PFSK-1 (cell line): ENCODE measurements around the gene CENPP. TPM values are rescaled to one million over a fixed set of nuclear protein-coding genes. Genes with fewer than 3 reads are reported as not detected.

Experiments used
- FOXP2 ChIP-seq: optimal IDR thresholded peaks from 2 replicates; pipeline ENCODE3; 2011; ENCODE audit warnings: borderline replicate concordance, control low read depth, inconsistent platforms; ENCODE audit not compliant: insufficient read depth; ENCODE audit errors: extremely low read length, extremely low read depth
- POLR2AphosphoS5 ChIP-seq: IDR thresholded peaks from 2 replicates; pipeline ENCODE4 v1.6.1; 2012; ENCODE audit warnings: low read depth, mild to moderate bottlenecking, control low read depth, low read length, moderate library complexity
- SIN3A ChIP-seq: IDR thresholded peaks from 2 replicates; pipeline ENCODE4 v1.6.1; 2012; ENCODE audit warnings: mild to moderate bottlenecking, low read length, moderate library complexity, borderline replicate concordance; ENCODE audit not compliant: insufficient read depth
- TAF1 ChIP-seq: IDR thresholded peaks from 2 replicates; pipeline ENCODE4 v1.6.1; 2012; ENCODE audit warnings: low read length, control low read depth, borderline replicate concordance; ENCODE audit not compliant: insufficient read depth
- polyA plus RNA-seq: library from polyadenylated mRNA; unstranded; fragments of >200 nt; gene quantifications from one replicate; pipeline ENCODE4 v1.2.1, GENCODE V29; 2012; ENCODE audit warnings: low read depth, missing spikeins; ENCODE audit not compliant: insufficient read length
- TF ChIP-seq, protein P1 (sequence below), 2 experiments: IDR thresholded peaks; 2 replicates each; pipeline versions ENCODE4 v1.6.1 to v1.8.0; 2011 to 2012; ENCODE audit warnings: low read depth in 2 of 2, low read length in 2 of 2, control low read depth in 1 of 2, inconsistent platforms in 1 of 2, mild to moderate bottlenecking in 1 of 2, moderate library complexity in 1 of 2; ENCODE audit not compliant: insufficient read depth in 1 of 2

CENPP gene
- polyA plus RNA-seq: 3.8 TPM

DNA sequence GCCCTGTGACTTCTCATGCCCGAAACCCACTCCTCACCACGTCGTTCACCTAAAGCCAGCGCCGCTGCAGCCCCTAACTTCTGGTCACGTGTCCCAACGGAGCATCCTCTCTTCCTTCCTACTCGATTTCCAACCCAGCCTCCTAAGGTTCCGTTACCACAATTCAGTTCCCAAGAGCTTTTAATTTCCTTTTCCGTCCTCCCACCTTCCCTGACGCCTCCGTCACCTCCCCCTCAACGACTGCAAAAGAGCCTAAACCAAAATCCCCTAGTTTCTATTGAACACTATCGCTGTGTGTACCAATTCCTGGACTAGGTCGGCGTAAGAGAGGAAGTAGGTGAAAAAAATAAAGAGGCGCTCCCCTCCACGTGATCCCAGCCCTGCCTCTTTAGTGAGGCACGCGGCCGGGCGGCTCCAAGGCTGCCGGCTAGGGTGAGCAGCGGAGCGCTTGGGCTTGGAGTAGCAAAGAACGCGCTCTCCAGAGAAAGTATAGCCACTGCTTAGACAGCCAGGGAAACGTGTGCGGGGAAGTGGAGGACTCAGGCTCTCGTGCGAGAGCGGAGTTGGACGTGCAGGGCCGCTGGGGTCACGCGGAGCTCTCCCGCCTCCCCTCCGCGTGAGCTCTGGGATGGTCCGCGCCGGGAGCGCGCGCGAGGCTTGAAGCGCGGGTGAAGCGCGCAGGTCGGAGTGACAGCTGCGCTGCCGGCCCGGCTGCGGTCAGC lies at the start of gene CENPP, which contains the start of gene NOL8:
Gene CENPP (plus strand): TSS at position 685 of the 722 bp plus-strand sequence.
Gene NOL8 (minus strand): TSS at position 82 of the 722 bp plus-strand sequence. CDS start 1,189 bp downstream, outside the sequence.
- TF ChIP-seq POLR2AphosphoS5: peak; percentile 67
- peak; percentile 96 for TF ChIP-seq TAF1
- TF ChIP-seq, protein P1, sequence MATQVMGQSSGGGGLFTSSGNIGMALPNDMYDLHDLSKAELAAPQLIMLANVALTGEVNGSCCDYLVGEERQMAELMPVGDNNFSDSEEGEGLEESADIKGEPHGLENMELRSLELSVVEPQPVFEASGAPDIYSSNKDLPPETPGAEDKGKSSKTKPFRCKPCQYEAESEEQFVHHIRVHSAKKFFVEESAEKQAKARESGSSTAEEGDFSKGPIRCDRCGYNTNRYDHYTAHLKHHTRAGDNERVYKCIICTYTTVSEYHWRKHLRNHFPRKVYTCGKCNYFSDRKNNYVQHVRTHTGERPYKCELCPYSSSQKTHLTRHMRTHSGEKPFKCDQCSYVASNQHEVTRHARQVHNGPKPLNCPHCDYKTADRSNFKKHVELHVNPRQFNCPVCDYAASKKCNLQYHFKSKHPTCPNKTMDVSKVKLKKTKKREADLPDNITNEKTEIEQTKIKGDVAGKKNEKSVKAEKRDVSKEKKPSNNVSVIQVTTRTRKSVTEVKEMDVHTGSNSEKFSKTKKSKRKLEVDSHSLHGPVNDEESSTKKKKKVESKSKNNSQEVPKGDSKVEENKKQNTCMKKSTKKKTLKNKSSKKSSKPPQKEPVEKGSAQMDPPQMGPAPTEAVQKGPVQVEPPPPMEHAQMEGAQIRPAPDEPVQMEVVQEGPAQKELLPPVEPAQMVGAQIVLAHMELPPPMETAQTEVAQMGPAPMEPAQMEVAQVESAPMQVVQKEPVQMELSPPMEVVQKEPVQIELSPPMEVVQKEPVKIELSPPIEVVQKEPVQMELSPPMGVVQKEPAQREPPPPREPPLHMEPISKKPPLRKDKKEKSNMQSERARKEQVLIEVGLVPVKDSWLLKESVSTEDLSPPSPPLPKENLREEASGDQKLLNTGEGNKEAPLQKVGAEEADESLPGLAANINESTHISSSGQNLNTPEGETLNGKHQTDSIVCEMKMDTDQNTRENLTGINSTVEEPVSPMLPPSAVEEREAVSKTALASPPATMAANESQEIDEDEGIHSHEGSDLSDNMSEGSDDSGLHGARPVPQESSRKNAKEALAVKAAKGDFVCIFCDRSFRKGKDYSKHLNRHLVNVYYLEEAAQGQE (IDR thresholded peaks at IDR 0.05; ENCODE audit: insufficient read depth in 1 of 2, low read depth in 2 of 2, low read length in 2 of 2): 0 out of 4 replicates have a peak, but pooled peaks of 1 of the 2 experiments have one; percentile 5
- peak; percentile 91; the same call in 1 of the 2 replicates for TF ChIP-seq SIN3A
- TF ChIP-seq FOXP2: peak; percentile 90

DNA sequence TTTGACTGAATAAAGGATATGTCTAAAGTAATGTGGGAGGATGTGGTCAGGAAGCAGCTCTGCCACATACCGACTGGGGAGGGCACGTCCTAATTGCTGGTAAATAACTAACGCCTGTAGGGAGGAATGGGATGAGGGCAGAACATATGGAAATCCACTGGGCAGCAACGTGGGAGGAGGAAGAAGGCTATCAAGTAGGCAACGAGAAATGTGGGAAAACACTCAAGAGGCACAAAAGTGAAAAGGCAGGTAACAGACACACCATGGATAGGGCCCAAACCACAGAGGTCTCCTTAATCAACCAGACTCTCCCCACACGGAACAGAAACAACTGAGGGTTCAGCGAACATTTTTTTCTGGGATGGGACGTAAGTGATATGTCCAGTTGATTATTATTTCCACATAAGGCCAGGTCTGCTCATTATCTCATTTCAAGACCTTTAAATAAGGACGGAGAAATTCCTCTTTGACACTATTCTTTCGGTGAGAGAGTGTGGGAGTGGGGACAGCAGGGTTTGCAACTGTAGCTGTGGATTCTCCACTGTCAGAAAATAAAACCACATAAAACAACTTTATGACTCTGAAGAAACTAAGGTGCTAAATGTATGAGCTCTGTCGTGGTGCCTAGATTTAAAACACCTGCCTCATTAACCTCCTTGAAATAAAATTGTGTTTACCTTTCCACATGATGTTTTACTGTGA lies 49.3 kb upstream of the CENPP start:
- TF ChIP-seq TAF1 (no peak), SIN3A (no peak), POLR2AphosphoS5 (no peak), FOXP2 (peak; percentile 74)
- TF ChIP-seq, protein P1 (IDR thresholded peaks at IDR 0.05; ENCODE audit: insufficient read depth in 1 of 2, low read depth in 2 of 2, low read length in 2 of 2): 0 out of 4 replicates have a peak, but pooled peaks of 1 of the 2 experiments have one; percentile 28

DNA sequence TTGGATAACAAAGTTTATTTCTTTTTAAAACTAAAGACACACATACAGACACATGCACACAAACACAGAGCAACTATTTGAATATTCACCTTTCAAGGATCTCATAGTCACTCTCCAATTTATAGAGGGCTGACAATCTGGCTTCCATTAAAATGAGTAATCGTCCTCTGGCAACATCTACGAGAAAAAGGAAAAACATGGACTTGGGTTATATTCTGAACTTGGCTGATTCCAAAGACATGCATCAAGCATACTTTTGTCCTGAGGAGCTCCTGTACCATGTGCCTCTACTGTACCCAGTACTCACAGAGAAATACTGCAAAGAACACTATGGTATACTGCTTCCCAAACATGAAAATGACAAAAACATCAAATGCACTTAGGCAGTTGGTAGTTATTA lies 47.6 kb upstream of the CENPP start:
- TF ChIP-seq FOXP2 (no peak), POLR2AphosphoS5 (no peak), TAF1 (no peak), SIN3A (no peak)
- TF ChIP-seq, protein P1 (IDR thresholded peaks at IDR 0.05; ENCODE audit: insufficient read depth in 1 of 2, low read depth in 2 of 2, low read length in 2 of 2): no peak

DNA sequence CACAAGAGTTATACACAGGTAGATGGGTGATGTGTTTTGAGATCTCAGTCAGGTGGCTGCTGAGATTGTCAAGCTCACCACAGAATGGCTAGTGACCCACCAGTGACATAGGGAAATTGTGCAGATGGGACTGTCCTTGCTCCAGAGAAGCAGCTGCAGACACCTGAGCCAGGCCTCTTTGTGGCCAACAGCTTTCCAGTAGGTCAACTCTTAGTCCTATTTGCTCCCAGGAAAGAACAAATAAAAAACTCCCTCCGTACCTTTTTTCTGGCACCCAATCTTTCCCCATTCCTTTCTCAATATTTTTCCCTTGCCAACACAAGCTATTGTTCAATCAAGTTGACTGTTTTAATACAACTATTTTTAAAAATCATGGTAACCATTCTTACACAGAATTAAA lies 46.5 kb upstream of the CENPP start:
- TF ChIP-seq, protein P1 (IDR thresholded peaks at IDR 0.05; ENCODE audit: insufficient read depth in 1 of 2, low read depth in 2 of 2, low read length in 2 of 2): no peak
- TF ChIP-seq SIN3A (no peak), FOXP2 (no peak), POLR2AphosphoS5 (no peak), TAF1 (no peak)
